ENCODE measurements around the gene YJEFN3. TPM values are rescaled to one million over a fixed set of nuclear protein-coding genes. Genes with fewer than 3 reads are reported as not detected.

YJEFN3 gene
- polyA plus RNA-seq, 2 of the 4 experiments (the other 2 are of a cell fraction): 3.2 to 7.2 TPM

GRCh38 chr19:19550972-19551852 is 22.5 kb downstream of the YJEFN3 start:
- FAIRE-seq (no peak), DNase-seq (ENCODE audit: low read depth in 1 of 2, low spot score in 1 of 2) (no peak), ATAC-seq (no peak)
- ChIA-PET POLR2A (no interaction called here), CTCF (interaction anchor here (0.6 to 12.3 kb wide), 7 partner anchors 8 to 268 kb away, joined by 3 to 79 read pairs (median 4); partner anchors contain the start of genes GMIP and YJEFN3)
- 74% methylated on average over 6 of the region's 10 CpGs for WGBS (ENCODE audit: missing lambda C conversion rate)
- Histone ChIP-seq H3K4me2 (no peak overlapping the region), H3K9me3 (no peaks in the 10 kb centered on the region), H3K4me1 (no peaks in the 10 kb centered on the region), H3K27ac (no peak overlapping the region), H3K4me3 (no peak overlapping the region)
- TF ChIP-seq PHF8 (IDR thresholded peaks at IDR 0.05; ENCODE audit: borderline replicate concordance, low read depth) (no peak), USF2 (IDR thresholded peaks at IDR 0.05) (no peak), CHD2 (IDR thresholded peaks at IDR 0.05; ENCODE audit: low read length, partially characterized antibody) (no peak), NFE2L2 (conservative IDR thresholded peaks at IDR 0.05; ENCODE audit: low read length) (no peak), BCL3 (IDR thresholded peaks at IDR 0.05) (no peak), TP53 (CRISPR knock-in tag; IDR thresholded peaks at IDR 0.05) (no peak), POLR2A (IDR thresholded peaks at IDR 0.05; ENCODE audit: low read length) (no peak), JUN (IDR thresholded peaks at IDR 0.05) (no peak), RCOR1 (IDR thresholded peaks at IDR 0.05; ENCODE audit: low read depth, low read length) (no peak), KDM5A (IDR thresholded peaks at IDR 0.05) (no peak), MAX (IDR thresholded peaks at IDR 0.05) (no peak), EHF (CRISPR knock-in tag; IDR thresholded peaks at IDR 0.05) (no peak), HOXA7 (CRISPR knock-in tag; IDR thresholded peaks at IDR 0.05) (no peak), CHD4 (IDR thresholded peaks at IDR 0.05; ENCODE audit: borderline replicate concordance) (no peak)

GRCh38 chr19:19551853-19552192 is 23.1 kb downstream of the YJEFN3 start:
- no peaks in the 10 kb centered on the region for H3K9me3 ChIP-seq
- POLR2A ChIA-PET: no interaction called here
- no peak overlapping the region for H3K4me2 ChIP-seq
- H3K27ac ChIP-seq: no peak overlapping the region
- H3K4me3 ChIP-seq: no peak overlapping the region
- no peak; a peak in 1 of 6 replicates for ATAC-seq
- no CpG with 5 or more reads among the region's 14 CpGs for WGBS (ENCODE audit: missing lambda C conversion rate)
- TF ChIP-seq POLR2A (IDR thresholded peaks at IDR 0.05; ENCODE audit: low read length) (no peak), HOXA7 (CRISPR knock-in tag; IDR thresholded peaks at IDR 0.05) (no peak), NPAS2 (CRISPR knock-in tag; IDR thresholded peaks at IDR 0.05; ENCODE audit: borderline replicate concordance) (no peak), KDM1A (IDR thresholded peaks at IDR 0.05; ENCODE audit: low read depth) (no peak), RAD21 (conservative IDR thresholded peaks at IDR 0.05 in 1 of 2, IDR thresholded peaks at IDR 0.05 in 1 of 2) (no peak), MYC (IDR thresholded peaks at IDR 0.05; ENCODE audit: borderline replicate concordance, low read length) (no peak), CHD2 (IDR thresholded peaks at IDR 0.05; ENCODE audit: low read length, partially characterized antibody) (no peak), GATA3 (IDR thresholded peaks at IDR 0.05; ENCODE audit: borderline replicate concordance) (no peak), REST (IDR thresholded peaks at IDR 0.05) (no peak), ZNF302 (CRISPR knock-in tag; IDR thresholded peaks at IDR 0.05) (no peak), CTCF (IDR thresholded peaks at IDR 0.05) (no peak), CHD4 (IDR thresholded peaks at IDR 0.05; ENCODE audit: borderline replicate concordance) (no peak), TP53 (CRISPR knock-in tag; IDR thresholded peaks at IDR 0.05) (no peak), ELK1 (IDR thresholded peaks at IDR 0.05; ENCODE audit: low read depth, low read length) (no peak), ZFP36 (IDR thresholded peaks at IDR 0.05; ENCODE audit: borderline replicate concordance, partially characterized antibody) (no peak)
- no peak for FAIRE-seq
- no peaks in the 10 kb centered on the region for H3K4me1 ChIP-seq
- no peak for DNase-seq (ENCODE audit: low read depth in 1 of 2, low spot score in 1 of 2)
- CTCF ChIA-PET: interaction anchor here (0.5 to 12.3 kb wide), 8 partner anchors 9 to 1177 kb away, joined by 3 to 79 read pairs (median 4); partner anchors contain the start of genes GMIP and YJEFN3

Data from A549 (cell line).